HCT116 (cell line): ENCODE measurements around the gene COL5A1.

ENCODE experiments used
- EZH2phosphoT487 ChIP-seq: fragments of 200-600 bp; IDR thresholded peaks from 2 replicates; pipeline ENCODE4 v1.6.1; 2018; ENCODE audit warnings: antibody characterized with exemption, borderline replicate concordance
- ZNF274 ChIP-seq: fragments of 200-500 bp; sonication (Bioruptor generic); IDR thresholded peaks from 2 replicates; pipeline ENCODE4 v1.6.1; 2014; ENCODE audit warnings: mild to moderate bottlenecking, low read depth, low read length, inconsistent platforms
- TF ChIP-seq, protein P1 (sequence below), 3 experiments: fragments of 200-600 bp in 1 of 3; sonication (generic) in 1 of 3; IDR thresholded peaks in 2 of 3; conservative IDR thresholded peaks in 1 of 3; 2 replicates each; pipeline ENCODE4 v1.5.1; 2012 to 2017; ENCODE audit warnings: low read depth in 2 of 3, low read length in 2 of 3, antibody characterized with exemption in 1 of 3, borderline replicate concordance in 1 of 3, control low read depth in 1 of 3, mild to moderate bottlenecking in 1 of 3, mixed read lengths in 1 of 3, mixed run types in 1 of 3, moderate library complexity in 1 of 3; ENCODE audit not compliant: insufficient read depth in 1 of 3

- no peak for TF ChIP-seq EZH2phosphoT487
- TF ChIP-seq, protein P1, sequence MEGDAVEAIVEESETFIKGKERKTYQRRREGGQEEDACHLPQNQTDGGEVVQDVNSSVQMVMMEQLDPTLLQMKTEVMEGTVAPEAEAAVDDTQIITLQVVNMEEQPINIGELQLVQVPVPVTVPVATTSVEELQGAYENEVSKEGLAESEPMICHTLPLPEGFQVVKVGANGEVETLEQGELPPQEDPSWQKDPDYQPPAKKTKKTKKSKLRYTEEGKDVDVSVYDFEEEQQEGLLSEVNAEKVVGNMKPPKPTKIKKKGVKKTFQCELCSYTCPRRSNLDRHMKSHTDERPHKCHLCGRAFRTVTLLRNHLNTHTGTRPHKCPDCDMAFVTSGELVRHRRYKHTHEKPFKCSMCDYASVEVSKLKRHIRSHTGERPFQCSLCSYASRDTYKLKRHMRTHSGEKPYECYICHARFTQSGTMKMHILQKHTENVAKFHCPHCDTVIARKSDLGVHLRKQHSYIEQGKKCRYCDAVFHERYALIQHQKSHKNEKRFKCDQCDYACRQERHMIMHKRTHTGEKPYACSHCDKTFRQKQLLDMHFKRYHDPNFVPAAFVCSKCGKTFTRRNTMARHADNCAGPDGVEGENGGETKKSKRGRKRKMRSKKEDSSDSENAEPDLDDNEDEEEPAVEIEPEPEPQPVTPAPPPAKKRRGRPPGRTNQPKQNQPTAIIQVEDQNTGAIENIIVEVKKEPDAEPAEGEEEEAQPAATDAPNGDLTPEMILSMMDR (IDR thresholded peaks at IDR 0.05 in 2 of 3, conservative IDR thresholded peaks at IDR 0.05 in 1 of 3; ENCODE audit: borderline replicate concordance in 1 of 3, insufficient read depth in 1 of 3, low read depth in 2 of 3, low read length in 2 of 3), result no peak
- TF ChIP-seq ZNF274, result no peak
Observed at GRCh38 chr9:134617246-134617645, 24.4 kb upstream of the COL5A1 start.
